NT2/D1 (cell line): Measurements from ENCODE around the gene RNPS1.

ENCODE experiments used
- DNase-seq: peaks from one replicate; pipeline ENCODE4 v3.0.0-alpha.2; 2011; ENCODE audit warnings: low read depth, low spot score
- H3K27me3 ChIP-seq: 2 replicates; pipeline ENCODE4 v1.6.0; 2011; ENCODE audit warnings: mild to moderate bottlenecking; ENCODE audit not compliant: insufficient read length, insufficient read depth
- H3K36me3 ChIP-seq: 2 replicates; pipeline ENCODE4 v1.6.1; 2011; ENCODE audit warnings: mild to moderate bottlenecking, low read length, mixed read lengths; ENCODE audit not compliant: insufficient read depth, insufficient read length
- H3K4me1 ChIP-seq: 2 replicates; pipeline ENCODE4 v1.5.1; 2011; ENCODE audit not compliant: insufficient read depth, insufficient read length
- H3K4me3 ChIP-seq: 2 replicates; pipeline ENCODE4 v1.5.1; 2011; ENCODE audit warnings: low read depth; ENCODE audit not compliant: insufficient read length
- H3K9ac ChIP-seq: 2 replicates; pipeline ENCODE4 v1.6.0; 2011; ENCODE audit warnings: low read depth; ENCODE audit not compliant: insufficient read length
- H3K9me3 ChIP-seq: 2 replicates; pipeline ENCODE4 v1.5.1; 2011; ENCODE audit warnings: mild to moderate bottlenecking, low read length; ENCODE audit not compliant: insufficient read depth
- SUZ12 ChIP-seq: IDR thresholded peaks from 2 replicates; pipeline ENCODE4 v1.6.1; 2011; ENCODE audit not compliant: insufficient read length, insufficient read depth; ENCODE audit errors: extremely low read depth
- YY1 ChIP-seq: IDR thresholded peaks from 2 replicates; pipeline ENCODE4 v1.6.1; 2011; ENCODE audit not compliant: insufficient read length, insufficient read depth
- ZNF274 ChIP-seq: IDR thresholded peaks from 2 replicates; pipeline ENCODE4 v1.6.1; 2011; ENCODE audit warnings: mild to moderate bottlenecking, low read depth, low read length

The RNPS1 gene

DNA sequence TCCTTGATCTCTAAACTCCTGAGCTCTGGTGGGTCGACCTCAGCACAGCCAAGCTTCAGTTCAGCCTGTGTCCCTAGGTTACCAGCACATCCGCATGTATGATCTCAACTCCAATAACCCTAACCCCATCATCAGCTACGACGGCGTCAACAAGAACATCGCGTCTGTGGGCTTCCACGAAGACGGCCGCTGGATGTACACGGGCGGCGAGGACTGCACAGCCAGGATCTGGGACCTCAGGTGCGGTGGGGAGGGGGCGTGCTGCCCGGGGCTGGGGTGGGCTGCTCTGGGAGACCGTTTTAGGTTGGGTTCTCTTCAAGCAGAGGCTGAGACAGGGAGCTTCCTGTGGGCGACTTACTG, 61.5 kb downstream of the RNPS1 start:
- no peak for DNase-seq
- peak overlapping the region; percentile 97 for H3K9ac ChIP-seq
- H3K4me3 ChIP-seq: peak overlapping the region; percentile 89
- H3K27me3 ChIP-seq: no peaks in the 10 kb centered on the region
- peaks cover 52% of the 10 kb centered on the region for H3K36me3 ChIP-seq
- no peaks in the 10 kb centered on the region for H3K9me3 ChIP-seq
- TF ChIP-seq ZNF274 (no peak), SUZ12 (no peak), YY1 (no peak)
- peaks cover 20% of the 10 kb centered on the region for H3K4me1 ChIP-seq

DNA sequence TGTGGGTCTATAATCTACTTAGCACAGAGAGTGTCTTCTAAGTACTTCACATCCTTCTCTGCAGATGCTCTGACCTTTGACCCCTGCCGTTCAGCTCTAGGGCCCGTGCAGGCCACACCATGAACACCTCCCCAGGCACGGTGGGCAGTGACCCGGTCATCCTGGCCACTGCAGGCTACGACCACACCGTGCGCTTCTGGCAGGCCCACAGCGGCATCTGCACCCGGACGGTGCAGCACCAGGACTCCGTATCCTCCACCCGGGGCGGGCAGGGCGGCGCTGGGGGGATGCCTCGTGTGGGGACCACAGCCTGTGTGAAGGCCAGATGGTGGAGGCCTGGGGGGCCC, 62.0 kb downstream of the RNPS1 start:
- Histone ChIP-seq H3K27me3 (no peaks in the 10 kb centered on the region), H3K9me3 (no peaks in the 10 kb centered on the region), H3K4me3 (peak overlapping the region; percentile 89), H3K4me1 (peaks cover 17% of the 10 kb centered on the region), H3K9ac (peak overlapping the region; percentile 97), H3K36me3 (peaks cover 50% of the 10 kb centered on the region)
- no peak for DNase-seq
- no peak for TF ChIP-seq ZNF274
- TF ChIP-seq SUZ12: no peak
- TF ChIP-seq YY1: no peak

DNA sequence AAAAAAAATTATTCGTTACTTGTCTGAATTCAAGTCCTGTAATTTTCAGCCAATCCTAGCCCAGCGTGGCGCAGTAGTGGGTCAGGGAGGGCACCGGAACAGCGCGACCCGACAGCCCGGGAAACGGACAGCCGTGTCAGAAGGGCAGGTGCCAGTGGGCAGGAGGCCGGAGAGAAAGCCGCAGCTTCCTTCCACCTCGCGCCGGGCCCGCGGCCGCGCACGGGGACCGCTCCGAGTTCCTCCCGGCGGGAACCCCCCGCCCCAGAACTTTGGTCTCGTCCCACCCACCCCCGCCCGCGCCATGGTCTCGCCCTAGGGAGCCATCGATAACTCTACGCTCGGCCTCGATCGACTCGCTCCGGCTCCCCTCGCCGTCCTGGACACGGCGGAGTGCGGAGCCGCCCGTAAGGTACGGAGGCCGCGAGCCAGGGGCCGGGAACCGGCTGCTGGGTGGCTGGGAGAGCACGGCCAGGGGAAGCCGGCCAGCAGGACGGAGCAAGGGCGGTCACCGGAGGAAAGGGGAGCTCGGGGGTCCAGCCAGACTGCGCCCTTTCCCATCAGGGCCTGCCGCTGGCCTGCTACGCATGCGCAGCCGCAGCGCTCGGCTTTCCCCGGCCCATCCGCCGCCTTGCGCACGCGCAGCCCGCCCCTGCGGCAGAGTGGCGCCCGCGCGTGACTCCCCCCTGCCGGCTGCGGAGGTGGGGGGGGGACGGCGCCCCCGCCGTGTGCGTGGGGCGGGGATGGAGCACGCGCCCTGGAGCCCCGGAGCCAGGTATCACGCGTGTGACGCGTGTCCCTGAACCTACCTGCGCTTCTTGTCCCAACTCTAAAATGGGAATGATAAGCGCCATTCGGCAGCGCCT, 62.6 kb downstream of the RNPS1 start, which contains the start of gene MLST8:
TSS of gene MLST8 (plus strand) at position 351 of the 863 bp plus-strand sequence. CDS start 632 bp downstream, outside the sequence.
- H3K4me1 ChIP-seq: peaks cover 11% of the 10 kb centered on the region
- peaks cover 44% of the 10 kb centered on the region for H3K36me3 ChIP-seq
- peak; percentile 70 for DNase-seq
- 0 out of 2 replicates have a peak, but pooled peaks cover 2% of the 10 kb centered on the region for H3K9me3 ChIP-seq
- peak within 1 kb of the TSS; percentile 89 for H3K4me3 ChIP-seq
- no peaks in the 10 kb centered on the region for H3K27me3 ChIP-seq
- no peak for TF ChIP-seq YY1
- no peak for TF ChIP-seq SUZ12
- no peak for TF ChIP-seq ZNF274
- H3K9ac ChIP-seq: peak within 1 kb of the TSS; percentile 97

DNA sequence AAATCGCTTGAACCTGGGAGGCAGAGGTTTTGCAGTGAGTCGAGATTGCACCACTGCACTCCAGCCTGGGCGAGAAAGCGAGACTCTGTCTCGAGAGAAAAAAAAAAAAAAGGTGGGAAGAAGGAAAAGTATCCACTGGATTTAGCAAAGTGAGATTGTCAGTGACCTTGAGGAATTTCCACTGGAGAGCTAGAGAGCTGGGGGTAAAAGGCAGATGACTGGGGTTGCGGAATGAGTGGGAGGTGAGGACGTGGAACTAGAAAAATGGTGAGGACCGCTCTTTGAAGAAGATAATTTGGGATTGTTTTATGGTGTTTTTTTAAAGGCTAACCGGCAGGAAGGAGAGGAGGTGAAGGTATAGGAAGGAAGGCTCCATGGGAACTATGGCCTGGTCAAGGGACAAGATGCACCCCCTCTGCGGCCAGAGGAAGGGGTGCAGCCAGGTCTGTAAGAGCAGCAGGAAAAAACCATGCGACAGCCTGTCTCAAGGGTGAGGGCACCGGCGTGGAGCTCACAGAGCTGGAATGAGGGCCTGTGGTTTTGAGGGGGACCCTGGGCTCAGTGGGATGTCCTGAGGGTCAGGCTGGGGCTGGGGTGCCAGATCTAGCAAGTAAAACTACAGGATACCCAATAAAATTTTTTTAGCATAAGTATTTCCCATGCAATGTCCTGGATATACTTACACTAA, 63.4 kb downstream of the RNPS1 start:
- H3K4me3 ChIP-seq: peak overlapping the region; percentile 89
- H3K4me1 ChIP-seq: peaks cover 7% of the 10 kb centered on the region
- H3K36me3 ChIP-seq: peaks cover 37% of the 10 kb centered on the region
- peak overlapping the region; percentile 88 for H3K9ac ChIP-seq
- 0 out of 2 replicates have a peak, but pooled peaks cover 5% of the 10 kb centered on the region for H3K9me3 ChIP-seq
- no peaks in the 10 kb centered on the region for H3K27me3 ChIP-seq
- DNase-seq: no peak
- no peak for TF ChIP-seq ZNF274
- no peak for TF ChIP-seq YY1
- TF ChIP-seq SUZ12: no peak
